Upper lobe of right lung (tissue), 1 donor: Measurements from ENCODE around the gene AZIN2. TPM values are rescaled to one million over a fixed set of nuclear protein-coding genes. Genes with fewer than 3 reads are reported as not detected.

ENCODE experiments used
- ATAC-seq: fragments of 200-7000 bp; cut with Tn5 transposase; one replicate; pipeline ENCODE4 v1.9.1; 2020; ENCODE audit warnings: mild to moderate bottlenecking, moderate library complexity
- DNase-seq: peaks from one replicate; pipeline ENCODE4 v3.0.0-alpha.2; 2020
- H3K27ac ChIP-seq: fragments of 200-600 bp; one replicate; pipeline ENCODE4 v1.8.0; 2022
- H3K27me3 ChIP-seq: fragments of 200-600 bp; one replicate; pipeline ENCODE4 v1.8.0; 2022; ENCODE audit warnings: mild to moderate bottlenecking
- H3K36me3 ChIP-seq: fragments of 200-600 bp; one replicate; pipeline ENCODE4 v1.8.0; 2022
- H3K4me1 ChIP-seq: fragments of 200-600 bp; one replicate; pipeline ENCODE4 v1.8.0; 2022
- H3K4me3 ChIP-seq: fragments of 200-600 bp; one replicate; pipeline ENCODE4 v1.8.0; 2022; ENCODE audit warnings: mild to moderate bottlenecking
- H3K9me3 ChIP-seq: fragments of 200-600 bp; one replicate; pipeline ENCODE4 v1.8.0; 2022
- intact Hi-C: fragments of 100-400 bp; cut with DNase I; formaldehyde crosslinking; loops from one replicate; pipeline ENCODE4 v1.11.0; 2022
- total RNA-seq: library from RNA; stranded (reverse); fragmentation: NEBNext Ultra II Directional; extraction: Animal tissue kit (Norgen Biotek cat#: 25700); gene quantifications from one replicate; pipeline ENCODE4 v1.2.1, GENCODE V29; 2021
- TF ChIP-seq, protein P1 (sequence below): fragments of 200-600 bp; IDR thresholded peaks from one replicate; pipeline ENCODE4 v1.8.0; 2022; ENCODE audit warnings: antibody characterized with exemption
- donor health status: DM: no; HTN: yes; CAD: no; lungs with severe emphysema.

Gene AZIN2
- total RNA-seq, 1 donor from 2014 or later: 2.3 TPM

GRCh38 chr1:33165809-33166208, 84.9 kb downstream of the AZIN2 start:
- no peaks in the 10 kb centered on the region for H3K36me3 ChIP-seq
- H3K4me1 ChIP-seq: no peaks in the 10 kb centered on the region
- H3K27me3 ChIP-seq: no peaks in the 10 kb centered on the region
- TF ChIP-seq, protein P1, sequence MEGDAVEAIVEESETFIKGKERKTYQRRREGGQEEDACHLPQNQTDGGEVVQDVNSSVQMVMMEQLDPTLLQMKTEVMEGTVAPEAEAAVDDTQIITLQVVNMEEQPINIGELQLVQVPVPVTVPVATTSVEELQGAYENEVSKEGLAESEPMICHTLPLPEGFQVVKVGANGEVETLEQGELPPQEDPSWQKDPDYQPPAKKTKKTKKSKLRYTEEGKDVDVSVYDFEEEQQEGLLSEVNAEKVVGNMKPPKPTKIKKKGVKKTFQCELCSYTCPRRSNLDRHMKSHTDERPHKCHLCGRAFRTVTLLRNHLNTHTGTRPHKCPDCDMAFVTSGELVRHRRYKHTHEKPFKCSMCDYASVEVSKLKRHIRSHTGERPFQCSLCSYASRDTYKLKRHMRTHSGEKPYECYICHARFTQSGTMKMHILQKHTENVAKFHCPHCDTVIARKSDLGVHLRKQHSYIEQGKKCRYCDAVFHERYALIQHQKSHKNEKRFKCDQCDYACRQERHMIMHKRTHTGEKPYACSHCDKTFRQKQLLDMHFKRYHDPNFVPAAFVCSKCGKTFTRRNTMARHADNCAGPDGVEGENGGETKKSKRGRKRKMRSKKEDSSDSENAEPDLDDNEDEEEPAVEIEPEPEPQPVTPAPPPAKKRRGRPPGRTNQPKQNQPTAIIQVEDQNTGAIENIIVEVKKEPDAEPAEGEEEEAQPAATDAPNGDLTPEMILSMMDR: no peak
- ATAC-seq: no peak
- no peaks in the 10 kb centered on the region for H3K9me3 ChIP-seq
- H3K27ac ChIP-seq: no peak overlapping the region
- intact Hi-C loops: no loop called here
- DNase-seq: no peak
- no peak overlapping the region for H3K4me3 ChIP-seq

- H3K36me3 ChIP-seq: no peaks in the 10 kb centered on the region
- no peaks in the 10 kb centered on the region for H3K4me1 ChIP-seq
- DNase-seq (peak; percentile 17), ATAC-seq (no peak)
- H3K4me3 ChIP-seq: no peak overlapping the region
- H3K27me3 ChIP-seq: no peaks in the 10 kb centered on the region
- intact Hi-C loops: no loop called here
- H3K27ac ChIP-seq: no peak overlapping the region
- H3K9me3 ChIP-seq: no peaks in the 10 kb centered on the region
- TF ChIP-seq, protein P1: no peak
Observed at GRCh38 chr1:33167650-33168447, 86.9 kb downstream of the AZIN2 start.

DNA sequence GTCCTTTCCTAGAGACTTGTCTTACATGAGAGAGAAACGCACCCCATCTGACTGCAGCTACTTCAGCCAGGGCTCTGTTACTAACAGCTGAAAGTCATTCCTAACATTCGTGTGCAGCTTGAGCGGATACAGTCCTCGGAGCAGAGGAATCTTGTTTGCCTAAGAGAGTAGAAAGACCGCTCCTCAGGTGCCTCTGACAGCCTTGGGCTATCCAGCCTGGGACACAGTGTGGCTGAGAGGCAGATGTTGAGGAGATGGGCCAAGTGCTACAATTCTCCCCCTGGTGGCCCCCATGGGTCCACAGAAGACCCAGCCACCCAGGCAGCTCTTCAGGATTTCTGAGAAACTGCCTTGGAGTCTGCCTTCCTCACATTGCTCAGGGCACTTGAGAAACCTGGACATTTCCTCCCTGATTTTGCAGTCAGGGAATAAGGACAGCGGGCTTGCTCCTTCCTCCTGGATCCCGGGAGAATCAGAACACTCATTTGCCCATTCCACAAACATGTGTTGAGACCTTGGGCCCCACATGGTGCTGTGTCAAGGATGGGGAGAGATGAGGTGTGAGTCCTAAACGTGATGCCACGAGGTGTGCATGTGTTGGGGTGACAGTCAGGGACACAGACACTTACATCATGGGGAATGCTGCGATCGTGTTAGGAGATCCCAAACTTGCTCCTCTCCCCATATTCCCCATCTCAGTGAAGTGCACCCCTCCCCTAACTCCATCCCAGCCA, 87.8 kb downstream of the AZIN2 start:
- intact Hi-C loops: no loop called here
- Histone ChIP-seq H3K4me1 (no peaks in the 10 kb centered on the region), H3K36me3 (no peaks in the 10 kb centered on the region), H3K9me3 (no peaks in the 10 kb centered on the region), H3K27ac (no peak overlapping the region), H3K27me3 (no peaks in the 10 kb centered on the region), H3K4me3 (no peak overlapping the region)
- ATAC-seq (no peak), DNase-seq (no peak)
- TF ChIP-seq, protein P1: no peak

DNA sequence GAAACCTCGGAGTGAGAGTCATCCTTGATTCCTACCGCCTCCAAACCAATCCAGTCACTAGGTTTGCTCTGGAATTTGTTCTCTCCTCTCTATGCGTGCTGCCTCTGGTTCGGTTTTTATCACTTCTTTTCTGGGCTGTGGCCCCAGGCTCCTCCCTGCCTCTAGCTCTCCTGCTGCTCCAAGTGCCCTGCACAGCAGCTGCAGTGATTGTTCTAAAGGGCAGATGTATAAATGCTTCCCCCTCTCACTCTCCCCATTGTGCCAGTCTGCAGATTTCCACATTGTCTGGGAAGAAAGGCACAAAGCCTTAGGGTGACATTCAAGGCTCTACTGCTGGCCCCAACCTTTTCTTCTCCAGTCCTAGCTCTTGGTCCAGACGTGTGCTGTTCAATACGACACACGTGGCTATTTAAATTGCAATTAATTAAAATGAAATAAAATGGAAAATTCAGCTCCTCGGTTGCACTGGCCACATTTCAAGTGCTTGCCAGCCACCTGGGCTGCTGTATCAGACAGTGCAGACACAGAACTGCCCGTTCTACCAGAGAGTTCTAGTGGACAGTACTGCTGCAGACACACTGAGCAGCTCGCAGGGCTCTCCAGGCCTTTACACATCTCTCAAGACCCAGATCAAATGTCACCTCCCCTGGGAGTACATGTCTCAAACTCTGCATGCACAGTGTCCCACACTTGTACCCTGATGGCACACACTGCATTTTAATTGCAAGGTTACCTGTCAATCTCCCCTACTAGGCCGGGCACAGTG, 88.5 kb downstream of the AZIN2 start:
- Histone ChIP-seq H3K36me3 (no peaks in the 10 kb centered on the region), H3K4me1 (no peaks in the 10 kb centered on the region), H3K27ac (no peak overlapping the region), H3K4me3 (no peak overlapping the region), H3K9me3 (no peaks in the 10 kb centered on the region), H3K27me3 (no peaks in the 10 kb centered on the region)
- TF ChIP-seq, protein P1: no peak
- DNase-seq (no peak), ATAC-seq (no peak)
- intact Hi-C loops: no loop called here

Other genes starting within 250 kb of the AZIN2 start
- gene FNDC5, start 210.2 kb upstream of the AZIN2 start, total RNA-seq: 1.5 TPM
- gene HPCA, start 194.7 kb upstream of the AZIN2 start, total RNA-seq: not detected
- 41.9 TPM for gene TMEM54, start 179.8 kb upstream of the AZIN2 start, total RNA-seq
- 34.3 TPM for gene RNF19B, start 116.3 kb upstream of the AZIN2 start, total RNA-seq
- 106 TPM for gene AK2, start 44.3 kb upstream of the AZIN2 start, total RNA-seq
- 4.5 TPM for gene TRIM62, start 100.9 kb downstream of the AZIN2 start, total RNA-seq
- 31.8 TPM for gene ZNF362, start 175.3 kb downstream of the AZIN2 start, total RNA-seq
- not detected for gene A3GALT2, start 239.9 kb downstream of the AZIN2 start, total RNA-seq